Measurements from ENCODE around the gene RNF125.
A peak's percentile ranks its signal among the peaks of the same experiment; 100 is the strongest.
"Not testable (repeated sequence)": the region's sequence is repeated elsewhere in the genome, so short reads cannot be mapped to it uniquely, and the experiment has no call there.

RNF125 gene

DNA sequence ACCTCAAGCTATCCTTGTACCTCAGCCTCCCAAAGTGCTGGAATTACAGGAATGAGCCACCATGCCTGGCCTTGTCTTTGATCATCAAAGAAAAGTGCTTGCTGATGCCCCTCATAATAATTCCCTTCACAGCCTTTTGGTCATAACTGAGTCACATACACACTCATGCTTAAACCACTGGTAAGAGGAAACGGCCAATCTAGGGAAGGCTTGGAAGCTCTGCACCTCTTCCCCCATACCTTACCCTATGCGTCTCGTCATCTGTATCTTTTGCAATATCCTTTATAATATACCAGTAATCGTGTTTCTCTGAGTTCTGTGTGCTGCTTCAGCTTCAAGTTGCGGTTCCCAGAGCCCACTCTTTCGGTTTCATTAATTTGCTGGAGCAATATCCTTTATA, 68.3 kb downstream of the RNF125 start:
- in situ Hi-C loops (cut with HindIII; ENCODE audit: low sequenced_read_pairs) = no loop called here
- TF ChIP-seq CTCF (IDR thresholded peaks at IDR 0.05; ENCODE audit: low read depth, low read length, missing control alignments) = no peak
- DNase-seq (ENCODE audit: low read depth) = no peak
- H3K4me3 ChIP-seq (ENCODE audit: low read depth, low read length) = no peak overlapping the region

GRCh38 chr18:32090831-32091230, 72.2 kb downstream of the RNF125 start:
- H3K4me3 ChIP-seq (ENCODE audit: low read depth, low read length); DNase-seq (ENCODE audit: low read depth); in situ Hi-C loops (cut with HindIII; ENCODE audit: low sequenced_read_pairs): not testable (repeated sequence)

DNA sequence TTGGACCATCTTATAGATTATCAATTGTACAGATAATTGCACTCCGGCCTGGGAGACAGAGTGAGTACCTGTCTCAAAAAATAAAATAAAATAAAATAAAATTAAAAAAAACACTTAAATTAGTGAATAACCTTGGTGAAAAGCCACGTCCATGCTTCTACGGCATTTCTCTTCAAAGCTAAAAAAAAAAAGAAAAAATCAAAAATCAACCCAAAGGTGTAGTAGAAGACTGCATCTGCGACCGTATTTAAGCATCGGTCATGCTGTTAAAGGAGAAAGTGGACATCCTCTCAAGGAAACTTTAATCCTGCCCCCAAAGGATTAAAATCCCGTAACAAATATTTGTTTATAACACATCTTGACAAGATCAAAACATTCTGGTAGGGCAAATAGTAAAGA, 72.7 kb downstream of the RNF125 start:
- no peak for TF ChIP-seq CTCF (IDR thresholded peaks at IDR 0.05; ENCODE audit: low read depth, low read length, missing control alignments)
- in situ Hi-C loops (cut with HindIII; ENCODE audit: low sequenced_read_pairs) = no loop called here
- H3K4me3 ChIP-seq (ENCODE audit: low read depth, low read length) = peak overlapping the region; percentile 83
- no peak for DNase-seq (ENCODE audit: low read depth)

DNA sequence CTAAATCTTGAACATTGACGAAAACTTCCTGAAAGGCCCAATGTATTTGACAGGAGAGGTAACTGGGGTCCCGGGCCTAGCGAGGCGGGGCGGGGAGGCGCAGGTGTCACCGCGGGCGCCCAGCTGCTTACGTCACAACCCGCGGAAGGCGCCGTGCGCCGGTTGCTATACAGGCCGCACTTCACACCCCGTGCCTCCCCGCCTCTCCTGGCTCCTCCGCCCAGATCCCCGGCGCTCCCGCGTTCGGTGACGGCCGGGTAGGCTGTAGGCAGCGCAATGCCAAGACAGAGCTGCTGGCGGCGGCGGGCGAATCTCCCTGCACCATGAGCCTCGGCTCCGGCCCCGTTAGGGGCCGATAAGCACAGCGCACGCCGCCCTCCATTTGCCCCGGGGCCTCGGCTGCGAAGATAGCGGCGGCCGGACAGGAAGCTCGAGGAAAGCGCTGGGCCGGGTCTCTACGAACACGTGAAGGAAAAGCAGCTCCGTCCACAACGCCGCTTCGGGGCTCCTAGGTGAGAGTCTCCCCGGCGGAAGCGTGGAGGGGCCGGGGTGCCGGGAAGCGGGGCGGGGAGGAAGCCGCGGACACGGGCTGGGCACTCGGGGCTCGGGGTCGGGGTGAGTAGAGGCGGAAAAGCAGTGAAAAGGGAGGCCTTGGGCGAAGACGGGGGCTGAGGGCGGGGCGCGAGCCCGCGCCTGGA, 73.2 kb downstream of the RNF125 start, which contains the start of gene RNF138:
TSS of gene RNF138 (plus strand) at position 151 of the 698 bp plus-strand sequence. CDS start 903 bp downstream, outside the sequence.
- peak; percentile 37 for DNase-seq (ENCODE audit: low read depth)
- peak within 1 kb of the TSS; percentile 83 for H3K4me3 ChIP-seq (ENCODE audit: low read depth, low read length)
- TF ChIP-seq CTCF (IDR thresholded peaks at IDR 0.05; ENCODE audit: low read depth, low read length, missing control alignments) = no peak
- in situ Hi-C loops (cut with HindIII; ENCODE audit: low sequenced_read_pairs) = no loop called here

DNA sequence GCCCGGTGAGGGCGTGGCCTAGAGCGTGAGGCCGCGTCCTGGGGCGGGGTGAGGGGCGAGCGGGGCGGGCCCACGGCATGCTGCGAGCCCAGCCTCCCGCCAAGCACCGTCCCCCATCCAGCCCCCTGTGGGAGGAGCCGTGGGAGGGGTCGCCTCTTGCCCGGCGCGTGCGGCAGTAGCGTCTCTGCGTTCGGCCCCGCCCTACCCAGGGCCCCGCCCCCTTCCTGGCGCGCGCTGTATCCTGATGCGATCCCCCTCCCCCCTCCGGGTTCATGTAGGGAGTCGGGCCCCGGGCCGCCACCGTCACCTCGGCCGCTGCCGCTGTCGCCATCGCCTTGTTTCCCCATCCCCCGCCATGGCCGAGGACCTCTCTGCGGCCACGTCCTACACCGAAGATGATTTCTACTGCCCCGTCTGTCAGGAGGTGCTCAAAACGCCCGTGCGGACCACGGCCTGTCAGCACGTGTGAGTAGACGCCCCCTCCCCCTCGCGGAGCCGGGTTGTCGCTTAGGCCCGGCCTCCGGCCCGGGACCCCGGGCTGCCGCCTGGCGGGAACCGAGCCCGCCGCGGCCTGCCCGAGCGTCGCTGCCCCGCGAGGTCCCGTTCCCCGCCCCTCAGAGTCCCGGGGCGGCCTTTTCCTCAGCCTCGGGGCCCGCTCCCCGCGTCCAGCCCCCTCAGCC, 73.9 kb downstream of the RNF125 start:
- H3K4me3 ChIP-seq (ENCODE audit: low read depth, low read length) = peak overlapping the region; percentile 83
- TF ChIP-seq CTCF (IDR thresholded peaks at IDR 0.05; ENCODE audit: low read depth, low read length, missing control alignments) = no peak
- DNase-seq (ENCODE audit: low read depth) = peak; percentile 90
- in situ Hi-C loops (cut with HindIII; ENCODE audit: low sequenced_read_pairs) = no loop called here

GRCh38 chr18:32093102-32093511, 74.5 kb downstream of the RNF125 start:
- no peak for TF ChIP-seq CTCF (IDR thresholded peaks at IDR 0.05; ENCODE audit: low read depth, low read length, missing control alignments)
- peak overlapping the region; percentile 83 for H3K4me3 ChIP-seq (ENCODE audit: low read depth, low read length)
- in situ Hi-C loops (cut with HindIII; ENCODE audit: low sequenced_read_pairs) = no loop called here
- DNase-seq (ENCODE audit: low read depth) = peak; percentile 28

DNA sequence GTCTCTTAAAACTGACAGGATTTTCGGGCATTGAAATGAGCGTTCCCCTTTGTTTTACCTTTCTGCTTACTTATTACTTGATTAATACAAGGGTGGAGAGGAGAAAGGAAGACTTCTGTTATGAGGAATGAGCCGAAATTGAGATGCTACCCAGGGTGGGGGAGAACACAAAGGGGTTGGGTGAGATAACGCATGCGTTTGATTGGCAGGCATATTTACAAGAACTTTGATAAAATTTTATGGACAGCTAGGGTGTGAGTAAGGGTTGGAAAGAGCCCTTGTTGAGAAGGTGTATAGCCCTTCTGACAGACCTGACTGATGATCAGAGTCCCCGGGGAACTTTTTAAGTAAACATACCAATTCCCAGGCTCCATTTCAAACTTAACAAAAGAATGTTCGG, 74.9 kb downstream of the RNF125 start:
- H3K4me3 ChIP-seq (ENCODE audit: low read depth, low read length) = peak overlapping the region; percentile 83
- in situ Hi-C loops (cut with HindIII; ENCODE audit: low sequenced_read_pairs) = no loop called here
- no peak for TF ChIP-seq CTCF (IDR thresholded peaks at IDR 0.05; ENCODE audit: low read depth, low read length, missing control alignments)
- DNase-seq (ENCODE audit: low read depth) = no peak
